Measurements from ENCODE around the gene CAPRIN1. TPM values are rescaled to one million over a fixed set of nuclear protein-coding genes. Genes with fewer than 3 reads are reported as not detected.

The CAPRIN1 gene
- total and polyA plus RNA-seq, 2 experiments from 2014 or later = 119 to 365 TPM

DNA sequence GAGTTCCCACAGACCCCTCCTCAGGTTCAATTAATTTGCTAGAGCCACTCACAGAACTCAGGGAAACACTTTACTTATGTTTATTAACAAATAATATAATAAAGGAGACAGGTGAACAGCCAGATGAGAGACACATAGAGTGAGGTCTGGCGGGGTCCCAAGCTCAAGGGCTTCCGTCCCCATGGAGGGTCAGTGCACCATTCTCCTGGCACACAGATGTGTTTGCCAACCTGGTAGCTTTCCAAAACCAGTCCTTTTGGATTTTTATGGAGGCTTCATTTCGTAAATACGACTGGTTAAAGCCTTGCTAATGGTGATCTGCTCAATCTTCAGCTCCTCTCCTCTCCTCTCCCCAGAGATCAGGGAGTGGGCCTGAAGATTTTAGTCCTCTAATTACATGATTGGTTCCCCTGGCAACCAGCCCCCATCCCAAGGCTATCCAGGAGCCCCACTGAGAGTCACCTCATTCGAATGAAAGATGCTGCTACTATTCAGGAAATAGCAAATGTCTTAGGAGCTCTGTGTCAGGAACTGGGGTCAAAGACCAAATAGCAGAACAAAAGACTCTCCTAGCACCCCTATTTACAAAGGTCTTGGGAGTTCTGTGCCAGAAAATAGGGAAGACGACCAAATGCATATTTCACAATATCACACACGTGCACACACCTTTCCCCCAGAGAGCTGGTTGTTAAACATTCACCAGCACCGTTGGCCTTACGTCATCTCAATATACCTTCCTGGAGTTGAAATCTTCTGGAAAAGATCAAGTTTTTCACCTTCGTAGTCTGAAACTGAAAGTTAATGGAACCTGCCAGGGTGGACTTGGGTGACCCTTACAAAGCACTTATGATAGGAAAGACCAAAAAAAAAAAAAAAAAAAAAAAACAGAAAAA is 23.8 kb upstream of the CAPRIN1 start (continued):
- TF ChIP-seq ZNF114 (CRISPR knock-in tag; IDR thresholded peaks at IDR 0.05) (no peak), NANOG (IDR thresholded peaks at IDR 0.05; ENCODE audit: borderline replicate concordance) (no peak), EZH2 (IDR thresholded peaks at IDR 0.05; ENCODE audit: low read depth, unreplicated experiment) (no peak), POLR2AphosphoS5 (IDR thresholded peaks at IDR 0.05; ENCODE audit: low read depth) (no peak), JUNB (IDR thresholded peaks at IDR 0.05; ENCODE audit: unreplicated experiment) (no peak), EZH2phosphoT487 (IDR thresholded peaks at IDR 0.05; ENCODE audit: unreplicated experiment) (no peak)

DNA sequence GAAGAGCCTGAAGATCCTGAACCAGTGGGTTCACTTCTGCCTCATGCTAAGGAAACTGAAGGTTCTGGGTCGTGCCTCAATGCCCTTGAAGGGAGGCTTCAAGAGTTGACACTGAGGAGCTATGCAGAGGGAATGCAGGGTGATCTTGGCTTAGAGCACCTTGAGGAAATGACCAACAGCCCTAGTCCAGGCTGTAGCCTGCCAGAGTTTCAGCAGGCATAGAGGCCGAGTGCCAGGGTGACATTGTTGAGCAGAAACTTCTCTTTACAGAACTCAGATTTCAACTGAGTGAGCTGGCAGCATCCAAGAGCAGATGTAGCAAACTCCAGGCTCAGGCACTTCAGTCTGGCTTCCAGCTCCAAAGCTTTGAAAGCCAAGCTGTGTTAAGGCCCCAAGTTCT is 23.1 kb upstream of the CAPRIN1 start:
- H3K4me1 ChIP-seq (ENCODE audit: insufficient read depth) = peaks cover 7% of the 10 kb centered on the region
- Mint-ChIP-seq H3K4me3 (no peak overlapping the region), H3K27ac (no peak overlapping the region), H3K27me3 (ENCODE audit: insufficient read depth, low read depth, poor library complexity) (peaks cover 2% of the 10 kb centered on the region), H3K4me1 (peaks cover 10% of the 10 kb centered on the region), H3K9me3 (no peaks in the 10 kb centered on the region), H3K36me3 (ENCODE audit: low read depth) (no peaks in the 10 kb centered on the region)
- no peak overlapping the region for H3K4me3 ChIP-seq
- no peaks in the 10 kb centered on the region for H3K27me3 ChIP-seq (ENCODE audit: insufficient read depth)
- ATAC-seq (no peak), DNase-seq (ENCODE audit: low spot score) (no peak)
- no peak overlapping the region for H3K27ac ChIP-seq (ENCODE audit: low read depth)
- H2AFZ ChIP-seq = peak overlapping the region; percentile 38; the same call in 1 of the 2 replicates
- H3K36me3 ChIP-seq (ENCODE audit: insufficient read depth) = no peaks in the 10 kb centered on the region
- no peaks in the 10 kb centered on the region for H4K20me1 ChIP-seq (replicated peaks; ENCODE audit: insufficient read depth)
- no peaks in the 10 kb centered on the region for H3K9me2 ChIP-seq (ENCODE audit: insufficient read depth)
- H3K4me2 ChIP-seq = no peak overlapping the region
- no peaks in the 10 kb centered on the region for H3F3A ChIP-seq (replicated peaks; ENCODE audit: low read depth)
- H3K79me2 ChIP-seq (replicated peaks; ENCODE audit: insufficient read depth) = no peaks in the 10 kb centered on the region
- TF ChIP-seq, protein P1, sequence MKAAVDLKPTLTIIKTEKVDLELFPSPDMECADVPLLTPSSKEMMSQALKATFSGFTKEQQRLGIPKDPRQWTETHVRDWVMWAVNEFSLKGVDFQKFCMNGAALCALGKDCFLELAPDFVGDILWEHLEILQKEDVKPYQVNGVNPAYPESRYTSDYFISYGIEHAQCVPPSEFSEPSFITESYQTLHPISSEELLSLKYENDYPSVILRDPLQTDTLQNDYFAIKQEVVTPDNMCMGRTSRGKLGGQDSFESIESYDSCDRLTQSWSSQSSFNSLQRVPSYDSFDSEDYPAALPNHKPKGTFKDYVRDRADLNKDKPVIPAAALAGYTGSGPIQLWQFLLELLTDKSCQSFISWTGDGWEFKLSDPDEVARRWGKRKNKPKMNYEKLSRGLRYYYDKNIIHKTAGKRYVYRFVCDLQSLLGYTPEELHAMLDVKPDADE (IDR thresholded peaks at IDR 0.05) = no peak
- TF ChIP-seq EZH2 (IDR thresholded peaks at IDR 0.05; ENCODE audit: low read depth, unreplicated experiment) = no peak
- no peak for TF ChIP-seq STAT1 (IDR thresholded peaks at IDR 0.05; ENCODE audit: unreplicated experiment)
- TF ChIP-seq, protein P2, sequence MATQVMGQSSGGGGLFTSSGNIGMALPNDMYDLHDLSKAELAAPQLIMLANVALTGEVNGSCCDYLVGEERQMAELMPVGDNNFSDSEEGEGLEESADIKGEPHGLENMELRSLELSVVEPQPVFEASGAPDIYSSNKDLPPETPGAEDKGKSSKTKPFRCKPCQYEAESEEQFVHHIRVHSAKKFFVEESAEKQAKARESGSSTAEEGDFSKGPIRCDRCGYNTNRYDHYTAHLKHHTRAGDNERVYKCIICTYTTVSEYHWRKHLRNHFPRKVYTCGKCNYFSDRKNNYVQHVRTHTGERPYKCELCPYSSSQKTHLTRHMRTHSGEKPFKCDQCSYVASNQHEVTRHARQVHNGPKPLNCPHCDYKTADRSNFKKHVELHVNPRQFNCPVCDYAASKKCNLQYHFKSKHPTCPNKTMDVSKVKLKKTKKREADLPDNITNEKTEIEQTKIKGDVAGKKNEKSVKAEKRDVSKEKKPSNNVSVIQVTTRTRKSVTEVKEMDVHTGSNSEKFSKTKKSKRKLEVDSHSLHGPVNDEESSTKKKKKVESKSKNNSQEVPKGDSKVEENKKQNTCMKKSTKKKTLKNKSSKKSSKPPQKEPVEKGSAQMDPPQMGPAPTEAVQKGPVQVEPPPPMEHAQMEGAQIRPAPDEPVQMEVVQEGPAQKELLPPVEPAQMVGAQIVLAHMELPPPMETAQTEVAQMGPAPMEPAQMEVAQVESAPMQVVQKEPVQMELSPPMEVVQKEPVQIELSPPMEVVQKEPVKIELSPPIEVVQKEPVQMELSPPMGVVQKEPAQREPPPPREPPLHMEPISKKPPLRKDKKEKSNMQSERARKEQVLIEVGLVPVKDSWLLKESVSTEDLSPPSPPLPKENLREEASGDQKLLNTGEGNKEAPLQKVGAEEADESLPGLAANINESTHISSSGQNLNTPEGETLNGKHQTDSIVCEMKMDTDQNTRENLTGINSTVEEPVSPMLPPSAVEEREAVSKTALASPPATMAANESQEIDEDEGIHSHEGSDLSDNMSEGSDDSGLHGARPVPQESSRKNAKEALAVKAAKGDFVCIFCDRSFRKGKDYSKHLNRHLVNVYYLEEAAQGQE (IDR thresholded peaks at IDR 0.05; ENCODE audit: unreplicated experiment) = no peak
- TF ChIP-seq, protein P3, sequence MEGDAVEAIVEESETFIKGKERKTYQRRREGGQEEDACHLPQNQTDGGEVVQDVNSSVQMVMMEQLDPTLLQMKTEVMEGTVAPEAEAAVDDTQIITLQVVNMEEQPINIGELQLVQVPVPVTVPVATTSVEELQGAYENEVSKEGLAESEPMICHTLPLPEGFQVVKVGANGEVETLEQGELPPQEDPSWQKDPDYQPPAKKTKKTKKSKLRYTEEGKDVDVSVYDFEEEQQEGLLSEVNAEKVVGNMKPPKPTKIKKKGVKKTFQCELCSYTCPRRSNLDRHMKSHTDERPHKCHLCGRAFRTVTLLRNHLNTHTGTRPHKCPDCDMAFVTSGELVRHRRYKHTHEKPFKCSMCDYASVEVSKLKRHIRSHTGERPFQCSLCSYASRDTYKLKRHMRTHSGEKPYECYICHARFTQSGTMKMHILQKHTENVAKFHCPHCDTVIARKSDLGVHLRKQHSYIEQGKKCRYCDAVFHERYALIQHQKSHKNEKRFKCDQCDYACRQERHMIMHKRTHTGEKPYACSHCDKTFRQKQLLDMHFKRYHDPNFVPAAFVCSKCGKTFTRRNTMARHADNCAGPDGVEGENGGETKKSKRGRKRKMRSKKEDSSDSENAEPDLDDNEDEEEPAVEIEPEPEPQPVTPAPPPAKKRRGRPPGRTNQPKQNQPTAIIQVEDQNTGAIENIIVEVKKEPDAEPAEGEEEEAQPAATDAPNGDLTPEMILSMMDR (conservative IDR thresholded peaks at IDR 0.05; ENCODE audit: low read depth in 2 of 2) = no peak
- no peak for TF ChIP-seq JUNB (IDR thresholded peaks at IDR 0.05; ENCODE audit: unreplicated experiment)
- no peak for TF ChIP-seq CREB1 (CRISPR knock-in tag; IDR thresholded peaks at IDR 0.05; ENCODE audit: low read depth)
- no peak for TF ChIP-seq ZNF331 (CRISPR knock-in tag; IDR thresholded peaks at IDR 0.05; ENCODE audit: low read depth)
- no peak for TF ChIP-seq EZH2phosphoT487 (IDR thresholded peaks at IDR 0.05; ENCODE audit: unreplicated experiment)
- no peak for TF ChIP-seq POLR2AphosphoS5 (IDR thresholded peaks at IDR 0.05; ENCODE audit: low read depth)
- no peak for TF ChIP-seq NANOG (IDR thresholded peaks at IDR 0.05; ENCODE audit: borderline replicate concordance)
- TF ChIP-seq ZNF114 (CRISPR knock-in tag; IDR thresholded peaks at IDR 0.05) = no peak

Measured in GM23338 (cell line).